ENCODE measurements around the gene PNMA6E.

DNA sequence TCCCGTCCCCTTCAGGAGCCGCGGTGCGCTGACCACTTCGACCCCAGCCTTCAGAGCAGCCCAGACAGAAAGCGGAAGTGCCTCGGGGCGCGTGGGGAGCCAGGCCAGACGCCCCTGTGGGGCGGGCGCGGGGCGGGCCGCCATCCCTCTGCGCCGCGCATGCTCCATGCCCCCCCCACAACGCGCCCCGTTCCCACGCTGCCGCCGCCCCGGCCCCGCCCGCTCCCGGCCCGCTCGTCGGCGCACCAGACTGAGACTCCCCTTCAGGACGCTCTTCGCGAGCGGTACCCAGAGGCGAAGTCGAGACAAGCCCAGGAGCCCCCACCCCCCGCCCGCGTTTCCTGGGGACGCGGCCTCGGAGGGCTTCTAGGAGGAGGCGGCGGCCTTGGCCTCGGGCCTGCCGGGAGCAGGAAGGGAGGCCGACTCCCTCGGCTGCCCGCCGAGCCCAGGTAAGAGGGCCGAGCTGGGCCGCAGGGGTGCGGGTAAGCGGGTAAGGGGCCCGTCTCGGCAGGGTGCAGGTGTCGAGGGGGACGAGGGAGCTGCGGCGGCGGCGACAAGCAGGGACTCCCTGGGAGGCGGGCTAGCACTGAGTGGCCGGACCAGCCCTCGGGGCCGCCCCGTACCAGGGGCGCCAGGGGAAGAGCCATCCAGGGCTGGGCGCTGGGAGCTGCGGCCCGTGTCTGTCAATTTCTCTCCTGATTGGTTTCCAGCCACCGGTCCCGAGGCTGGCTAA lies 10.3 kb upstream of the PNMA6E start, which contains the start of gene ZFP92:
- TF ChIP-seq, protein P1, sequence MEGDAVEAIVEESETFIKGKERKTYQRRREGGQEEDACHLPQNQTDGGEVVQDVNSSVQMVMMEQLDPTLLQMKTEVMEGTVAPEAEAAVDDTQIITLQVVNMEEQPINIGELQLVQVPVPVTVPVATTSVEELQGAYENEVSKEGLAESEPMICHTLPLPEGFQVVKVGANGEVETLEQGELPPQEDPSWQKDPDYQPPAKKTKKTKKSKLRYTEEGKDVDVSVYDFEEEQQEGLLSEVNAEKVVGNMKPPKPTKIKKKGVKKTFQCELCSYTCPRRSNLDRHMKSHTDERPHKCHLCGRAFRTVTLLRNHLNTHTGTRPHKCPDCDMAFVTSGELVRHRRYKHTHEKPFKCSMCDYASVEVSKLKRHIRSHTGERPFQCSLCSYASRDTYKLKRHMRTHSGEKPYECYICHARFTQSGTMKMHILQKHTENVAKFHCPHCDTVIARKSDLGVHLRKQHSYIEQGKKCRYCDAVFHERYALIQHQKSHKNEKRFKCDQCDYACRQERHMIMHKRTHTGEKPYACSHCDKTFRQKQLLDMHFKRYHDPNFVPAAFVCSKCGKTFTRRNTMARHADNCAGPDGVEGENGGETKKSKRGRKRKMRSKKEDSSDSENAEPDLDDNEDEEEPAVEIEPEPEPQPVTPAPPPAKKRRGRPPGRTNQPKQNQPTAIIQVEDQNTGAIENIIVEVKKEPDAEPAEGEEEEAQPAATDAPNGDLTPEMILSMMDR (IDR thresholded peaks at IDR 0.05; ENCODE audit: borderline replicate concordance, extremely low read depth, low read length, poor library complexity, severe bottlenecking), result no peak
- TF ChIP-seq EZH2 (IDR thresholded peaks at IDR 0.05; ENCODE audit: borderline replicate concordance, low read depth, low read length, severe bottlenecking), result no peak
